ENCODE data around the gene ADARB1.
A peak's percentile ranks its signal among the peaks of the same experiment; 100 is the strongest.

Gene ADARB1

DNA sequence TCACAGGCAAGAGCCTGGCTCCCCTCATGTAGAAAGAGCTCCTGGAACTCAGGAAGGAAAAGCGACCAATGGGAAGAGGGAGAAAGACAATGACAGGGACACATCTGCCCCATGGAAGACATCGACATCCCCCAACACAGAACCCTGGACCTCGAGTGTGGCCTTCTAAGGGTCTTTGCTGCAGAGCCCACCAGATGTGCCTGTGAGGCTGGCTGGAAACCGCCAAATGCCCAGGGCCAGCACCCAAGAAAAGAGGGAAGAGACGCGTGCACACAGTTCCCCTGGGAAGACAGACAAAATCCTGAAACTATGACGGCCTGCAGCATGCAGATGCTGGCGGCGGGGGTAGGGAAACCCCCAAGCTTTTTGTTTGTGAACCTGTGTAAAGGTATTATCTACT, 36.4 kb upstream of the ADARB1 start:
- DNase-seq (ENCODE audit: low read depth, low spot score): no peak

DNA sequence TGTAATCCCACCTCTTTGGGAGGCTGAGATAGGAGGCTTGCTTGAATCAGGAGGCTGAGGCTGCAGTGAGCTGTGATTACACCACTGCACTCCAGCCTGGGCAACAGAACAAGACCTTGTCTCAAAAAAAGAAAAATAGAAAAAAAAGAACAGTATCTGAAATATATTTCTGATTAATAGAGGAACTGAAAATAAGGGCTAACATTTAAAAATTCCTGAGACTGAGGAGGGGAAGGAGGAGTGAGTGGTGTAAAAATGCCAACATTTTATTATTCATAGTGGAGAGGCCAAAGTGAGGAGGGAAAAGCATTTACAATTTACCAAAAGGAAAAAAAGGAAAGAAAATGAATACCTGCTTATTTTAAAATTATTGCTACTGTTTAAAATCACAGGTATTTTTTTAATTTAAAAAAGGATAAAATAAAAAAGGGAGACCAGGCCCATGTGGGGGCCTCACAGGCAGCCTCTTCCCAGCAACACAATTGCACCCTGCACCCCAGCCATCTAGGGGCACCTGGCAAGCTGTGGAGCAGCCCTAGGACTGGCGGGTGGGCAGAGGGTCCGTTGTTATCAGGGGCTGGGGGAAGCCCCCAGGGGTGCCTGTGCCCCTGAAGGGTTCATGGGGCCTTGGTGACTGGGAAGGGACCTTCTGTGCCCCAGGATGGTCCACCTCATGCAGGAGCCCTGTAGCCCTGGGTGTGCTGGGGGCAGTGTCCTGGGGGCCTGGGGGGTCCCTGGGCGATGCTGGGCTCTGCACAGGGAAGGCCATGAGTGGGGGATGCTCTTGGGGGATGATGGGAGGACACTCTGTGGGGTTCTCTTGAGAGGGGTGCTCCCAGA, 34.8 kb upstream of the ADARB1 start:
- DNase-seq (ENCODE audit: low read depth, low spot score): no peak

DNA sequence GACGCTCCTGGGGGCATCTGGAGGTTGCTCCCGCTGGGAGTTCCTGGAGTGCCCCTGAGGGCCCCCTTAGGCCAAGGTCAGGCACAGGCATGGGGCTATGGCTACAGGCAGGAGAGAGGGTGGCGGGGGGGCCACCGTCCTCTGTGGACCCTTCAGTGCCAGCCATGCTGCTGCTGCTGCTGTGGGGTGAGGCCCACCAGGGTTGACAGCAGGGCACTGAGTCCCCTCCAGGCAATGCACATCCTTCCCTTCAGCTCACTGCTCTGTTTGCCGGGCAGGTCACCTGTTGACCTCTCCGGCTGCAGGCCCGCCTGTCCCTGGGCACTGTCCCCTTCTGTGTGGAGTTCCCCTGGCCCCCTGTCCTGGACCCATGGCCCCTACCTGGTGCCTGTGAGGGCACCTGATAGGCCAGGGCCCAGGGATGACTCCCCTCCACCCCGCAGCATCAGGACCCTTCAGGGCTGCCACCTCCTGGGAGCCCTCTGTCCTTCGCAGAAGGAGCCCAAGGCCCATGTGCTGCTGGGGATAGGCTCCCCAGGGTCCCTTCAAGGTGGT, 34.1 kb upstream of the ADARB1 start:
- no peak for DNase-seq (ENCODE audit: low read depth, low spot score)

DNA sequence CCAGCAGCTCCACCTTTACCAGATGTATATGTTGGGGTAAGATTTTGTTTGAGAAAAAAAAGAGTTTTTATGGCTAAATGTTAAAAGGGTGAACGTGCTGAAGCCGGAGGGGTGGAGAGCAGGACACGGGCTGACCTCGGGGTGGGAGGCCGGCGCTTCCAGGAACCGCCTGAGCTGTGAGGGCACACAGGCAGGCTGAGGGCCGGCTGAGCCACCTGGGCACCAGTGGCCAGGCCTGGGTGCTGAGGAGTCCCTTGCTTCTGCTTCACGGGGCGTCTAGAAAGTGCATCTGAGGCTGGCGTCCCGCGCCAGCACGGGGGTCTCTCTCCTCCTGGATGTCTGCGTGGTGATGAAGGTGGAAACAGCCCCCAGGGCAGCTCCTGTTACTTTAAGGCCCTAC, 33.6 kb upstream of the ADARB1 start:
- no peak for DNase-seq (ENCODE audit: low read depth, low spot score)

DNA sequence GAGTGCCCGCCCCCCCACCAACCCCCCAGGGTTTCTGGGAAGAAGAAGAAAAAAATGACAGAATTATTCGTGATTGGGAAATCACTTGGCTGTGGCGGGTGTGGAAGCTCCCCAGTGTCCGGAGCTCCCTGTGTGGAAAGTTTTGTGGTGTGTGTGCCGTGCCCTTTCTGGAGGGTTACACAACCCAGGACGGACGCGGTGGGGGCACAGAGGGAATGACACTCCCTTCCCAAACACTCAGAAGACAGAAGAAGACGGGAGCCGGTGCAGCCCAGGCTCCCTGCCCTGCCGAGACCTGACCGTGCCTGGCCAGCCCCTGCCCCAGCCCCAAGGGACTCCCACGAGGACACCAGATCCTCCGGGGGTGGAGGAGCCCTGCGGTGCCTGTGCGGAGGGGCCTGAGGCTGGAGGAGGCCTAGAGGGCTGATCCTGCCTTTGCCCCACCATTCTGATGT, 33.0 kb upstream of the ADARB1 start:
- peak; percentile 41 for DNase-seq (ENCODE audit: low read depth, low spot score)

DNA sequence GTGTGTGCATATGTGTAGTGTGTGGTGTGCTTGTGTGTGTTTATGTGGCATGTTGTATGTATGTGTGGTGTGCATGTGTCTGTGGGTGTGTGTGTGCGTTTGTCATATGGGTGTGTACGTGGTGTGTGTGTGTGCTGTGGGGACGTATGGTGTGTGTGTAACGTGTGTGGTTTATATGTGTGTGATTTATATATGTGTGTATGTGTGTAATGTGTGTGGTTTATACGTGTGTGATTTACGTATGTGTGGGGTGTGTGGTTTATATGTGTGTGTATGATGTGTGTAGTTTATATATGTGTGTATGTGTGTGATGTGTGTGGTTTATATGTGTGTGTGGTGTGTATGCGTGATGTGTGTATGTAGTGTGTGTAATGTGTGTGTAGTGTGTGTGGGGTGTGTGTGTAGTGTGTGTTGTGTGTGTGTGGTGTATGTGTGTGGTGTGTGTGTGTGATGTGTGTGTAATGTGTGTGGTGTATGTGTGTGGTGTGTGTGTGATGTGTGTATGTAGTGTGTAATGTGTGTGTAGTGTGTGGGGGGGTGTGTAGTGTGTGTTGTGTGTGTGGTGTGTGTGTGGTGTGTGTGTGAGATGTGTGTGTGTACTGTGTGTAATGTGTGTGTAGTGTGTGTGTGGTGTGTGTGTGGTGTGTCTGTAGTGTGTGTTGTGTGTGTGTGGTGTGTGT, 32.3 kb upstream of the ADARB1 start:
- DNase-seq (ENCODE audit: low read depth, low spot score): no peak

DNA sequence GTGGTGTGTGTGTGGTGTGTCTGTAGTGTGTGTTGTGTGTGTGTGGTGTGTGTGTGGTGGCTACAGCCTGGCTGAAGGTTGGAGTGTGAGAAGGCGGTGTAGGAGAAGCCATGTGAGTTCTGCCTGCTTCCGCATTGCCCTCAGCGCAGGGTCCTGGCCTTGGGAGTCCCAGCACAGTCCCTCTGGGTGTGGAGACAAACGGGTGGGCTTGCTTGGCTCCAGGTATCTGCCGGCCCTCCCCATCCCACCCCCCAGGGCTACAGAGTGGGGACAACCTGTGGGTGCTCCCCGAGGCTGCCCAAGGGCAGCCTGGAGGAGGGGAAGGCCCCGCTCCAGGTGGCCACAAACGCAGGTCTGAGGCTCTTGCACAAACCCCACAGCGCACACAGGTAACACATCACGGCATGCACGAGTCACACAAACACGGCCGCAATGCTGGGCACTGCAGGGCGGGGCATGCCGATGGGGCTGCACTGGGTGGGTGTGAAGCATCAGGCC, 31.7 kb upstream of the ADARB1 start:
- no peak for DNase-seq (ENCODE audit: low read depth, low spot score)

DNA sequence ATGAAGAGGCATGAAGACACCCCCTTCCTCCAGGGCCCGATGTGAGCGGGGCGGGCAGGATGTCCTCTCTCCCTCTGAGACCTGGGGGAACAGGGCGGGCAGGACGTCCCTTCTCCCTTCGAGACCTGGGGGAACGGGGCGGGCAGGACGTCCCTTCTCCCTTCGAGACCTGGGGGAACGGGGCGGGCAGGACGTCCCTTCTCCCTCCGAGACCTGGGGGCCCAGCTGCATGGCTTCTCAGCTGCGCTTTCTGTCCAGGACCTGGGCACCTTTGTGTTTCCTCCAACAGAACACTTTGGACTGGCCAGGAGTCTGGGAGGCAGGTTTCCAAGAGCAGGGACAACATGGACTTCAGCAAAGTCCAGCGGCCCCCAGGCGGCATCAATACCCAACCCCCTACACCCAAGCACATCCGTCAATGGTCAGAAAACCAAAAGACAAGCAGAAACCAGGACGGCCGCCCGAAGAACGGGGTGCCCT, 30.8 kb upstream of the ADARB1 start:
- DNase-seq (ENCODE audit: low read depth, low spot score): no peak

DNA sequence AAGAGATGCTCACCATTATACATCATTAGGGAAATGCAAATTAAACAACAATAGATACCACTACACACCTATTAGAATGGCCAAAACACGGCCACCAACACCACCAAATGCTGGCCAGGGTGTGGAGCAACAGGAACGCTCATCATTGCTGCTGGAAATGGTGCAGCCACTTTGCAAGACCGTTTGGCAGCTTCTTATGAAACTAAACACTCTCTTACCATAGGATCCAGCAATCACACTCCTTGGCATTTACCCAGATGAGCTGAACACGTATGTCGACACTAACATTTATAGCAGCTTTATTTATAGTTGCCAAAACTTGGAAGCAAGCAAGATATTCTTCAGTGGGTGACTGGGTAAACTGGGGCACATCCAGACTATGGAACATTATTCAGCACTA, 28.9 kb upstream of the ADARB1 start:
- no peak for DNase-seq (ENCODE audit: low read depth, low spot score)

DNA sequence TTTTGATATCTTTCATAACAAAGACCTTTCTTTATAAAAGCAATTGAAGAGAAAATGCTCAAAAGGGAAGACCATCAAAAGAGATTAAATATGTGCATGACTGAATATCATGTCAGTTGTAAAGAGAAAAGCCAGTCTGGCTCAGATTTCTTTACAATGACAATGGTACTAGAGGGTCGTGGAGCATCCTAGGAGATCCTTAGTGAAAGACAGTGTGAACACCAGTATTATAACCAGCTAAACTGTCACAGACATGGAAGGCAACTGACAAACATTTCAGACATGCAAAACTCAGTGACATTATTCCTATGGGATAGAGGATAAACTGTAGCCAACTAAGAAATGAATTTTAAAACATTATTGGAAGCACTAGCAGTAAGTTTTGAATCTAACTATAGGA, 27.1 kb upstream of the ADARB1 start:
- no peak for DNase-seq (ENCODE audit: low read depth, low spot score)

DNA sequence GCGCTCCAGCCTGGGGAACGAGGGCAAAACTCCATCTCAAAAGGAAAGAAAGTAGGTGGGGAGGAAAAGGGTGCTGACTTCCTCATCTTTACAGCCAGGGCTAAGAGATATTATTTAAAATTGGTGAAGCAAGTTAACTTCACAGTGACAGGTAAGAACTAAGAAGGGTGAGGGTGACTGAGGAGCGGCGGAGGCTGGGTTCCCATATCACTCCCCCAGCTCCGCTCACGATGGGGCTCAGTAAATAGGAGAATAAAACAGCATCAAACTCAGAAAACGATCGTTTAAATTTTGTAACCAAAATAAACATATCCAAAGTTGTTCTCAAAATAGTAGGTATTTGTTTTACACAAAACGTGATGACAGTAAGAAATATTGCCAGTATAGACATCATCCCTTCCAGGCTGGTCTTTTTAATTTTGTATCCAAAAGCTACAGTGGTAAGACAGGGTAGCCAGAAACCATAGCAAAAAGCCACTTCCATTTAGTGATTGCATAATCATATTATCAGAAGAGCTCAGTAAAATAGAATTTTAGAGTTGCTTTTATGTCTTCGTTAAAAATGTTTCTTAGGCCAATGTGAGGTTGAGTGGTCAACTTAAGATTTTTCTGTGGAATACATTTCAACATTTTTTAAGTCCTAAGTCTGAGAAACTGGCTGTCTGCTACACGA, 26.2 kb upstream of the ADARB1 start:
- DNase-seq (ENCODE audit: low read depth, low spot score): no peak

DNA sequence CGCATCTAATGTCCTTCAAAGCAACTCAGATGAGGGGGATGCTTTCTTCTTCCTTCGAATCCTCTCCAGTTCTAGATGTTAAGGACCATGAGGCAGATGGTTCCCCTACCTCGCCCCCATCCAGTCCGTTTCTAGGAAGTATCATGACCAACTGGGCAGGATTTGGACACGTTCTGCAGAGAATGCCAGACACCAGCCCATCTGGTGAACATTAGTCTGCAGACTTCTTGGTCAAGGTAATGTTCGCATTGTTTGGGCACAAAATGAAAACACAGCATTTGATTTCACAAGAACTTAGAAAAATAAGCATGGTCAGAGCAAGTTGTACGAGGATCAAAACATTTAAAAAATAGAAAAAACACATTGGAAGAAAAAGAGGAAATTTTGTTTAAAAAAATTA, 25.4 kb upstream of the ADARB1 start:
- no peak for DNase-seq (ENCODE audit: low read depth, low spot score)

DNA sequence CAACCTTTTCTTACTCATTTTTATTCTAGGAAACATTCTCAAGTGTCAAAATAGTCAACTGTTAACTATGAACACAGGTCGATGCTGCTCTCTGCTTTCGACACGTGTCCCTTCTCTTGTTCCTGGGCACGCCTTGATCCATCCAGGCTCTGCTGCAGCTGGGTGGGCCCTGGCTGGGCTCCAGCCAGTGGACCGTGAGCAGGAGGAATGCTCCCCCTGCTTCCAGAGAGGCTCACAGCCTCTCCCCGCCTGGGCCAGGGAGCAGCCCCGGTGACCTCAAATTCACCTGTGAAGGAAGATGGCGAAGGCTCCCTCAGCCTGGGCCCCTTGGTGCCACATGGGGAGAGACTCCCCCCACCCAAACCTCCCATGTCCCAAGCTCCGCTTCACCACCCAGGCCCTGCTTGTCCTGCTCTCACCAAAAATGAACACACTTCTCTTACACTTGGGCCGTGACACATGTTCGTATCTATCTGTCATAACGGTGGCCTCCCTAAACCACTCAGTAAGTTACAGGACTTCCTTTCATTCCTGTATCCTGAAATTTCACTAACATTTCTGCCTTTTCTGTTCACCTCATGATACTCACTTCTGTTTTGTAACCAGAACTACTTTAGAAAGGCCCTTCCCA, 24.6 kb upstream of the ADARB1 start:
- DNase-seq (ENCODE audit: low read depth, low spot score): no peak

DNA sequence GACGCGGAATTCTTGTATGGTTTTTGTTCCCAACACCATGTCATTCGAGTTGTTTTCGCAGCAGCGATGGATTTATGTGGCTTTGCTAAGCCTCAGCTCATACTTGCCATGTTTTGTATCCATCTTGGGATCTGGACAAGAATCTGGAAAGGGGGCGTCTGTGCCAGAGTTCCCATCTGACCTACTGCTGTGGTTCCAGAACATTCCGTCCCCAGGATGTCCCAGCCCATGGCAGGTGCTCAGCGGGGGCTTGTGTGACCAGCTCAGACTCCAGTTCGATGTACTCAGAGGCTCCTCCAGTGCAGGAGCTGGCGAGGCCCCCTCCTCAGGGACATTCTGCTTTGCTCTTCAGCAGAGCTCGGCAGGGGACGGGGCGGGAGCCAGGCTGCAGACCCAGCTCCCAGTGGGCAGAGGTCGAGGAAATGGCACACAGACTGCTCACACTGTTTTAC, 24.0 kb upstream of the ADARB1 start:
- peak; percentile 52 for DNase-seq (ENCODE audit: low read depth, low spot score)

DNA sequence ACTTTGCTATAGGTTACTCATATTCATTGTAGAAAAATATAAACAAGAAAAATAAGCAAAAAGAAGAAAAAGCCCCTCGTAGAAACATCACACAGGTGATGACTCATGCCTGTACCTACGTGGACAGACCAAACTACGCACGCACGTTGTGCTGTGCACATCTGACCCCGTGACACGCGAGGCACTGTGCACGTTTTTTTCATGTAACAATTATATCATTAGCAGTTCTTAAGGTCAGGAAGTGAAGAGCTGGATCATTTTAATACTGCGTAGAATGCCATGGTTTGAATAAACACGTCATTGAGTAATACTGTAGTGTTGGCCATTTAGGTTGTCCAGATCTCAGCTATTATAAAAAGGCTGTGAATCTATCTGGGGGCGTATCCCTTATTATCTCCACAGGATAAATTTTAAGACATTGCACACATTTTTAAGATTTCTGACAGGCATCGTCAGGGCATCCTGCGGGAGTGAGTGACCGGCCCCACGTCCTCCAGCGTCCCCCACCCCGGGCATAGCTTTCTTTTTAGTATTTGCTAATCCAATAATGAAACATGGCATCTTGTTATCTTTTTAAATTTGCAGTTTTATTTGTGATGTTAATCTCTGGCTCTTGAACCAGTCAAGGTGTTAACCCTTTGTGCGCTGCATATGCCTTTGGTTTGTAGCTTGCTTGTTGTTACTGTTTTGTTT, 23.4 kb upstream of the ADARB1 start:
- peak; percentile 62 for DNase-seq (ENCODE audit: low read depth, low spot score)

DNA sequence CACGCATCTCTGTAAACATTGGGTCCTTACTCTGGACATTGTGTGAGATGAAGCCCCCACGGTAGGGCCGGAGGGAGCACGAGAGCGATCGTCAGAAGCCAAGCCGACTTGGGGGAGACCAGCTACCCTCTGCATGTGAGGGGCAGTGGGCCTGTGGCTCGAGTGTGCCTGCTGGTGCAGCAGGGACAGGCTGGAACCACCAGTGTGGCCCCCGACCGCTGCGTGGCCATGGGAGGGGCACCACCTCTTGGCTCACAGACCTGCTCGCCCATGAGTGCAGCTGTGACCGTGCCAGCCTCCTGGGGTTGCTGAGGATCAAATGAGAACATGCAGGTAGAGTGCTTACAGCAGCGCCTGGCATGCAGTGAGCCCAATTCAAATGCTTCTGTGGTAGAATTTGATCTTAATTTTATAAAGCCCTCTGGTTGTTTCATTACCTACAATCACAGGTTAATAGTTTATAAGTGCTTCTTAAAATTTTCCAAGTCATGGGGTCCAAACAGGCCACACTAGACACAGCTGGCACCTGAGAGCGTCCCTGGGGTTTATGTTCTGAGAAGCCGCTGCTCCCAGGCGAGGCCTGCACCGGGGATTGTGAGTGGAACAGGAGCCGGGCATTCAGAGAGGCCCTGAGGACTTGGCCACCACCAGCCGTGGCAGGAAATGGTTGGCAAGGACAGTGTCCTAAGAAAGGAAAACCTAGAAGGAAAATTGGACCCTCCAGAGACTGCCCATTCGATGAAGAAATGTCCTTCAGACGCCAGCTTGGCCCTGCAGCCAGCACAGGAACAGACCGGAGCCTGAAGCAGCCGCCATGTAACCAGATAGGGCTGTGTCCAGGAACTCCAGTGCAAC, 22.6 kb upstream of the ADARB1 start:
- DNase-seq (ENCODE audit: low read depth, low spot score): no peak

DNA sequence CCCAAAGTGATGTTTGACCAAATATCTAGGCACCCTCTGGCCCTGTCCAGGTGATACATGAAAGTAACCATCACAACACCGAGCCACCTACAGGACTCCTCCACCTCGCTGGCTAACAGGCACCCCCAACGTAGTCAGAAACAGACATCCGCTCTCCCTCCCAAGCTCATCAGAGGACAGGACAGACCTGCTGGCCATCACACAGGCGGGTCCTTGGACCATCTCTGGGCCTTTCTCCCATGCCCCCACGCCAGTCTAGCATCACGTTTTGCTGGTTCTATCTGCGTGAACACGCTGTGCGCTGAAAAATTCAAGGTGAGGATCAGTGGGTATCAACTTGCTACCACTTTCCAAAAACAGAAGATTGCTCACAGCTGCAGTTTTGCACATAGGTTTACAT, 21.4 kb upstream of the ADARB1 start:
- no peak for DNase-seq (ENCODE audit: low read depth, low spot score)

DNA sequence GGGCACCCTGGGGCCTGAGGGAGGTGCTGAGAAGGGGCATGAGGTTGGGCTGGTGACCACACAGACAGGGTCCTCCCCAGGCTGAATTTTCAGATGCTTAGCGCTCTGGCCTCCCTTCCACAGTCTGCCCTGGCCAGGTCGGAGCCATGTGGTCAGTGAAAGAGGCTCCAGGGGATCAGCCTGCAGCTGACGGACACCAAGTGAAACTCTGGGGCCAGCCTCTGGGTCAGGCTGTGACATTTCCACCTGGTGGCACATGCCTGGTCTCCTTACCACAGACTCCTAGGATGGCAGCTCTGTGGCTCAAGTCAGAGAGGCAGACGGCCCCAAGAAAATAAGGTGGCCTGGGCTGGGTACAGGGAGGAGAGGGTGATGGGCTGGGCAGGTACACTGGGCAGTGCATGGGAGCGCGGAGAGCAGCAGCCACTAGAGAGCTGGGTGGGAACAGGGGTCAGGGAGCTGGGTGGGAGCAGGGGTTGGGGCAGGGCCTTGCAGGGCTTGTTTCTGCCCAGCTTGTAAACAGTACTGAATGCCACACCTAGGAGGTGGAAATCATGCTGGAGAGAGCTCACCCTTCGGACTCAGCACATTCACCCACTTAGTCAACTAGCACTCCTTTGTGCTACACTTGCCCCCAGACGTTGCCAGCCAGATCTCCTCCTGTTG, 20.7 kb upstream of the ADARB1 start:
- DNase-seq (ENCODE audit: low read depth, low spot score): no peak

DNA sequence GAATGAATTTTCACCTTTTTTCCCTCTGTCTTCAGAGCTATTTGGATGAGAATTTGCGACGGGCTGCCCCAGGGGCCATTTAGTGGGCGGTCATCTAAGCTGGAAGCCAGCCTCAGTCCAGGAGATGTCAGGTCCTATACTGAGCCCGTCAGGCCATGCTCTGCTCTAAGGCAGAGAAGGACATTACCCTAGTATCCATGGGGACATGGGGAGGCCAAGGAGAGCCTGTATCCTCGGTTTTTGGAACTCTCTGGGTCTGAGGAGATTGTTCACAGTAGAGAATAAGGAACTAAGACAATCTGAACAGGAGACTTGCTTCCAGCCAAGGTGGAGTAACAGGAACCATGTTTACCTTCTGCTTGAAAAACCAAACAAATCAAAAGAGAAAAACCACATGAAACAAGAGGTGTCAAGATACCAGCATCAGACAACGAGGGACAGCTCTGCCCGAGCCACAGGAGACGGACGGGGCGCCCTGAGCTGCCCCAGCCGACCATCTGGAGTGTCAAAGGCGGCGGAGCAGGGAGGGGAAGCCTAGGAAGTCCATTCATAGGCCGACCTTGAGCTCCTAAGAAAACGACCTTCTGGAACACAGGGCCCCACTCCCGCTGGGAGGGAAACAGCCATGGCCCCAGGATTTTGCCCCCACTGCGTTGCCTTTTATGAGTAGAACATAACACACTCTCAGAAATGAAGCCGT, 20.0 kb upstream of the ADARB1 start:
- no peak for DNase-seq (ENCODE audit: low read depth, low spot score)
